HG02938 (cell line): ENCODE results near the gene SUPT6H.

Experiments
- ATAC-seq: cut with Tn5 transposase; IDR thresholded peaks from one replicate; pipeline ENCODE4 v1.9.1; 2021; ENCODE audit warnings: mild to moderate bottlenecking, moderate library complexity; ENCODE audit not compliant: unreplicated experiment

SUPT6H gene

GRCh38 chr17:28747801-28748750 lies 86.1 kb downstream of the SUPT6H start:
- ATAC-seq: no peak

- no peak for ATAC-seq
These were observed 87.0 kb downstream of the SUPT6H start for GRCh38 chr17:28748852-28749515.

GRCh38 chr17:28749516-28750177 lies 87.6 kb downstream of the SUPT6H start:
- ATAC-seq: no peak

GRCh38 chr17:28750178-28751047 lies 88.4 kb downstream of the SUPT6H start:
- peak; percentile 61 for ATAC-seq

- no peak for ATAC-seq
These were observed 89.8 kb downstream of the SUPT6H start for GRCh38 chr17:28751600-28752366.
